Measurements from ENCODE around the gene USP34. TPM values are rescaled to one million over a fixed set of nuclear protein-coding genes. Genes with fewer than 3 reads are reported as not detected.
A peak's percentile ranks its signal among the peaks of the same experiment; 100 is the strongest.
"Not testable (repeated sequence)": the region's sequence is repeated elsewhere in the genome, so short reads cannot be mapped to it uniquely, and the experiment has no call there.

USP34 gene
- total RNA-seq, 1 experiment from 2014 or later: 26.1 TPM

GRCh38 chr2:61178603-61179545, 292.0 kb downstream of the USP34 start:
- DNase-seq: peak; percentile 26
- Histone ChIP-seq H3K36me3 (peaks cover 48% of the 10 kb centered on the region), H3K27me3 (no peaks in the 10 kb centered on the region), H3K9me3 (no peaks in the 10 kb centered on the region), H3K4me3 (peak overlapping the region; percentile 75)

- H3K4me3 ChIP-seq: peak overlapping the region; percentile 75
- DNase-seq: peak; percentile 12
- H3K9me3 ChIP-seq: no peaks in the 10 kb centered on the region
- H3K27me3 ChIP-seq: no peaks in the 10 kb centered on the region
- H3K36me3 ChIP-seq: peaks cover 39% of the 10 kb centered on the region
Observed at GRCh38 chr2:61177727-61178549, 292.9 kb downstream of the USP34 start.

- H3K4me3 ChIP-seq: peak overlapping the region; percentile 75
- peak; percentile 95 for DNase-seq
- no peaks in the 10 kb centered on the region for H3K9me3 ChIP-seq
- no peaks in the 10 kb centered on the region for H3K27me3 ChIP-seq
- peaks cover 33% of the 10 kb centered on the region for H3K36me3 ChIP-seq
Observed at GRCh38 chr2:61176755-61177726, 293.8 kb downstream of the USP34 start.

- Histone ChIP-seq H3K4me3 (no peak overlapping the region), H3K9me3 (no peaks in the 10 kb centered on the region), H3K27me3 (no peaks in the 10 kb centered on the region), H3K36me3 (peaks cover 13% of the 10 kb centered on the region)
- no peak for DNase-seq
Observed at GRCh38 chr2:61175036-61175435, 295.9 kb downstream of the USP34 start.

- H3K4me3 ChIP-seq: no peak overlapping the region
- DNase-seq: no peak
- no peaks in the 10 kb centered on the region; the same call in 1 of the 2 replicates for H3K36me3 ChIP-seq
- H3K27me3 ChIP-seq: no peaks in the 10 kb centered on the region
- no peaks in the 10 kb centered on the region for H3K9me3 ChIP-seq
Observed at GRCh38 chr2:61173116-61173515, 297.8 kb downstream of the USP34 start.

- Histone ChIP-seq H3K27me3 (no peaks in the 10 kb centered on the region), H3K9me3 (no peaks in the 10 kb centered on the region), H3K36me3 (no peaks in the 10 kb centered on the region; the same call in 1 of the 2 replicates), H3K4me3 (no peak overlapping the region)
- no peak for DNase-seq
Observed at GRCh38 chr2:61172671-61173070, 298.2 kb downstream of the USP34 start.

GRCh38 chr2:61167579-61167978, 303.3 kb downstream of the USP34 start:
- Histone ChIP-seq H3K27me3 (no peaks in the 10 kb centered on the region), H3K9me3 (no peaks in the 10 kb centered on the region), H3K36me3 (peaks cover 23% of the 10 kb centered on the region), H3K4me3 (no peak overlapping the region)
- no peak for DNase-seq

- Histone ChIP-seq H3K9me3 (no peaks in the 10 kb centered on the region), H3K27me3 (no peaks in the 10 kb centered on the region), H3K36me3 (peaks cover 24% of the 10 kb centered on the region), H3K4me3 (no peak overlapping the region)
- no peak for DNase-seq
Observed at GRCh38 chr2:61165946-61166345, 304.9 kb downstream of the USP34 start.

- not testable (repeated sequence) for DNase-seq, H3K4me3 ChIP-seq, H3K27me3 ChIP-seq, H3K9me3 ChIP-seq
- peaks cover 29% of the 10 kb centered on the region for H3K36me3 ChIP-seq
Observed at GRCh38 chr2:61165082-61165481, 305.8 kb downstream of the USP34 start.

GRCh38 chr2:61162721-61163120, 308.2 kb downstream of the USP34 start:
- Histone ChIP-seq H3K4me3 (no peak overlapping the region), H3K9me3 (no peaks in the 10 kb centered on the region), H3K36me3 (peaks cover 41% of the 10 kb centered on the region), H3K27me3 (no peaks in the 10 kb centered on the region)
- no peak for DNase-seq

- Histone ChIP-seq H3K27me3 (no peaks in the 10 kb centered on the region), H3K4me3 (no peak within 1 kb of the TSS), H3K9me3 (0 out of 2 replicates have a peak, but pooled peaks cover 1% of the 10 kb centered on the region), H3K36me3 (peaks cover 45% of the 10 kb centered on the region)
- no peak for DNase-seq
Observed at GRCh38 chr2:61161888-61162287, 309.0 kb downstream of the USP34 start, which contains the start of gene C2orf74. C2orf74 (plus strand) TSS chr2:61162188; CDS start chr2:61162515, 327 bp downstream.

- H3K9me3 ChIP-seq: 0 out of 2 replicates have a peak, but pooled peaks cover 1% of the 10 kb centered on the region
- H3K4me3 ChIP-seq: no peak overlapping the region
- no peaks in the 10 kb centered on the region for H3K27me3 ChIP-seq
- DNase-seq: no peak
- peaks cover 26% of the 10 kb centered on the region for H3K36me3 ChIP-seq
Observed at GRCh38 chr2:61158356-61158955, 312.4 kb downstream of the USP34 start.

GRCh38 chr2:61157371-61158003, 313.4 kb downstream of the USP34 start:
- H3K36me3 ChIP-seq: peaks cover 22% of the 10 kb centered on the region
- no peak for DNase-seq

GRCh38 chr2:61151436-61151835, 319.5 kb downstream of the USP34 start:
- DNase-seq: peak; percentile 8
- Histone ChIP-seq H3K27me3 (no peaks in the 10 kb centered on the region), H3K9me3 (no peaks in the 10 kb centered on the region), H3K4me3 (no peak overlapping the region), H3K36me3 (peaks cover 29% of the 10 kb centered on the region)

More at GRCh38 chr2:61157371-61158003, 313.4 kb downstream of the USP34 start:
- Histone ChIP-seq H3K9me3 (0 out of 2 replicates have a peak, but pooled peaks cover 1% of the 10 kb centered on the region), H3K4me3 (no peak overlapping the region), H3K27me3 (no peaks in the 10 kb centered on the region)

GRCh38 chr2:61149074-61149473, 321.8 kb downstream of the USP34 start:
- no peaks in the 10 kb centered on the region for H3K9me3 ChIP-seq

More at GRCh38 chr2:61149074-61149473, 321.8 kb downstream of the USP34 start:
- peaks cover 29% of the 10 kb centered on the region for H3K36me3 ChIP-seq
- no peak for DNase-seq
- no peaks in the 10 kb centered on the region for H3K27me3 ChIP-seq
- H3K4me3 ChIP-seq: no peak overlapping the region

All from MG63 (cell line).